HG03558 (cell line): ENCODE results near the gene SDK1.

Experiments
- ATAC-seq: cut with Tn5 transposase; IDR thresholded peaks from one replicate; pipeline ENCODE4 v1.9.1; 2021; ENCODE audit warnings: moderate number of reproducible peaks; ENCODE audit not compliant: unreplicated experiment; ENCODE audit errors: extremely low read depth

Gene SDK1

GRCh38 chr7:3451701-3452100 is 150.6 kb downstream of the SDK1 start:
- ATAC-seq: no peak

DNA sequence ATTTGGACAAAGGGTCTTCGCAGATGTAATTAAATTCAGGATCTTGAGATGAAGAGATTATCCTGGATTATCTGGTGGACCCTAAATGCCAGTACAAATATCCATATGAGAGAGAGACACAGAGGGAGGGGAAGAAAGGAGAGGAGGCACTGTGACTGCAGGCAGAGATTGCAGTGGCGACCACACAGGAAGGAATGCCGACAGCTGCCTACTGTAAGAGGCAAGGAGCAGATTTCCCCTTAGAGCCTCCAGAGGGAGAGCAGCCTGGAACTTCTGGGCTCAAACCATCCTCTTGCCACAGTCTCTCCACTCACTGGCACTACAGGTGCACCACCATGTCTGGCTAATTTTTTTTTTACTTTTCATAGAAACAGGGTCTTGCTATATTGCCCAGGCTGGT is 152.3 kb downstream of the SDK1 start:
- ATAC-seq: no peak

- ATAC-seq: no peak
Measured at GRCh38 chr7:3455806-3456595, 154.9 kb downstream of the SDK1 start.

- no peak for ATAC-seq
Measured at GRCh38 chr7:3459111-3459510, 158.1 kb downstream of the SDK1 start.

GRCh38 chr7:3461923-3462322 is 160.9 kb downstream of the SDK1 start:
- no peak for ATAC-seq

DNA sequence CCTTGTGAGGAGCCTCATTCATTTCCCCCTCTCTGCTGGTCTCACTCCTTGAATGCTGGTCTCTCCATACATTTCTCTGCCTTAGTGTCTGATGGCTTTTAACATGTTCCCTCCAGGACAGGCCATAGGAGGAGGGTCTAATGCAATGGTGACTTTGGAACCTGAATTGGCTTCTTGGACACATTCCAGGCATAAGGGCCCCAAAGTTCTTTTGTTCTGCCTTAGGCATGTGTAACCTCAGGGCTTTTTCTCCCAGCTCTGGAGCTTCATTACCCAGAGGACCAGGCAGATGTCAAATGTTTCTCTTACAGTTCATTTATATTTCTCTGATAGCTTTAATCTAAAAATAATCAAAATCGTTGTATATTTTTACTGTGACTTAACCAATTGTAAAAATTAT is 162.6 kb downstream of the SDK1 start:
- no peak for ATAC-seq

DNA sequence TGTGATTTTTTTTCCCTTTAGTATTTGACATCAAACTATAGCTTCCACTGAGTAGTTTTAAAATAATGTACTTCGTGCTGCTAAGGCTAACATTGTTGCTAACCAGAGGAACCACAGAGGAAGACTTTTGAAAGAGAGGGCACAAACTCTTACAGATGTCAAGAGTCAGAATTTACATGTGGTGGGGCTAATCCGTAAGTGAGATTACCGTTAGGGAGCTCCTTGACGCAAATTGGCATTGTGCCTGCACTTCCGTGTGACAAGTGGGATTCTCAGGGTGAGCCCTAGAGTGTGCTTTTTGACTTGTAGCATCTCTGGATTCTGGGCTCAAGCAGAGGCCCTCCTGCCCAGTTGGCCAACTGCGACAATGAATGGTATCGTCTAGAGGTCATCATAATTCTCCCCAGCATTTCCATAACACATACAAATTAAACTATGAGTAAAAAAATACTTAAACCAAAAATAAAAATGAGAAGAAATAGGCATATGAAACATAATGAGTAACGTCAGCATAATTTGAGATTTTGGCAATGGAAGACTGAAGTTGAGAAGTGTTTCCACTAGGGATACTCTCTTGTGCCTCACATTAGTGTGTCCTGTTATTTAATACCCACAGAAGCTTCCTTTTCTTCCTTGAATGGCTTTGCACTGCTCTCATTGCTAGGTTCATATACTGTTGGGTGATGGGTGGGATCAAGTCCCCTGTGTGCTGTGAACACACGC is 164.0 kb downstream of the SDK1 start:
- ATAC-seq: no peak

GRCh38 chr7:3466261-3466660 is 165.2 kb downstream of the SDK1 start:
- ATAC-seq: no peak

- no peak for ATAC-seq
Measured at GRCh38 chr7:3469641-3470040, 168.6 kb downstream of the SDK1 start.

DNA sequence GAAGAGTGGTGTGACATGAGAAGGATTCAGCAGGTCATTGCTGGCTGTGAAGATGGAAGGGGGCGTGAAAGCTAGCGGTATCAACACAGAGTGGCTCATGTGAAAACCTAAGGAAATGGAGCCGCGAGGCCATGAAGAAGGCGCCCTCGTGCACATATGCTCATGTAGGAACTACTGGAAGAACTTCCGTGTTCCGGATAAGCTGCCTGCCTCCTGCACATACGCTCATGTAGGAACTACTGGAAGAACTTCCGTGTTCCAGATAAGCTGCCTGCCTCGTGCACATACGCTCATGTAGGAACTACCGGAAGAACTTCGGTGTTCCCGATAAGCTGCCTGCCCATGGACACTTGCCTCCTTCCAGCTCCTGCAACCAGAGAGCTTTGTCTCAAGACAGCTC is 179.1 kb downstream of the SDK1 start:
- no peak for ATAC-seq

- no peak for ATAC-seq
Measured at GRCh38 chr7:3481435-3481834, 180.4 kb downstream of the SDK1 start.

DNA sequence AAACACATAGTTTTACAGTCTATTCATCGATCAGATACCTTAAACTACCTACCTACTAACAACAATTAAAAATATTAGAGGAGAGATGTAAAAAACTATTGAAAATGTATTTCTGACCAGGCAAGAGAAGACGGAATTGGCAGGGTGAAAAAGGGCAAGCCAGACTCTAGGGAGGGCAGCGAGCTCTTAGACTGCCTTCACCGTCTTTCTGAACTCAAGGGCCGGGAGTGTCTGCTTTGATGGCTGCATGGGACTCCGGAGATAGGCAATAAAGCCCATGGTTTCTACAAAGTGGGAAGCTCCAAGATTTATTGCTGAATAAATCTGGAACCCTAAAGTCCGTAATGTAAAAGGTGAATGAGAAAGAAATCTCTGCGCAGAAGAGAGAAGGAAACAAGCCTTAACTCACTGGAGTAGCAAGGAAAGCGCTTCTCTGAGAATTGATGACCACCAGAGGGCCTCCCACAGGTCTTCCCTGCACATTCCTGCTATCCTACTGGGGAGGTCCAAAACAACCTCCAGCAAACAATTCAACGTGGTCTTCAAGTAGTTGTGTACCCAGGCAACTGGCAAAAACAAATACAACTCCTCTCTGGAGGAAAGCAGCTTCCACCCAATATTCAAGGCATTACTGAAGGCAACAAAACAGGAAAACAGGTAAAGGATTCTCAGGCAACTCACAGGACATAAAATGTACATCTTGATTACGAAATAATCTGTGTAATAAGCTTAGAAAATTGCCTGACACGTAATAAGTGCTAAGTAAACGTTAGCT is 181.3 kb downstream of the SDK1 start:
- no peak for ATAC-seq

GRCh38 chr7:3486841-3487240 is 185.8 kb downstream of the SDK1 start:
- ATAC-seq: no peak

DNA sequence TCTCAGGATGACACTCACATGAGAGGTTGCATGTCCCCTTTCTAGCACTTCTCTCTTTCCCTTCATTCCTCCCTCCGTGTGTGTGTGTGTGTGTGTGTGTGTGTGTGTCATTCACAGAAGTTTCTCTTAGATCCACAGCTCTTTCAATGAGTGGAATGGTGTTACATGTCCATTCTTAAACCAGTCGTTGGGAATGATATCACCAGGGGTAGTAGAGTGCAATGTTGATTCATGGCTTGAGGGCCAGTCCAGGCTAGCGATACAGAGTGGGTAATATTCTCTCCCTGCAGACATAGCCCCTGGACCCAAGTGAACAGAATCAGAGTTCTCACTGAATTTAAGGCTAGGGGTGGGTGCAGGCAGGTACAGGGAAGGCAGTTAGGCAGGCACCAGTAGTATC is 187.8 kb downstream of the SDK1 start:
- ATAC-seq: no peak

GRCh38 chr7:3493499-3493898 is 192.4 kb downstream of the SDK1 start:
- no peak for ATAC-seq

- ATAC-seq: no peak
Measured at GRCh38 chr7:3494947-3495346, 193.9 kb downstream of the SDK1 start.

DNA sequence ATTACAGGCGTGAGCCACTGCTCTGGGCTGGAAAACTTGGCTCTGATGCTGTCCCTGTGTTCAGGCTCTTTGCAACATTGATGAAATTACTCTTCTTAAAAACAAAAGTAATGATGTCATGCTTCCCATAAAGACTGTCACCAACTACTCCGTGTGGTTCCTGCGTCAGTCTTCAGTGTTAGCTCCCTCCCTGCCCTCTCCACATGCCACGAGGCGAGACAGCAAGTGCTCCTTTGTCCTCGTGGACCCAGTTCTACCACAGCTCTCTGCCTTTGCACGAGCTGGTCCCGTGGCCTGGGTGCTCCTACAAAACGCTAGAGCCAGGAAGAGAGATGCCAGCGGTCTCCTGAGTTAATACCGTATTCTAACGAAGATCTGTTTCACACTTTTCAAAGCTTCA is 194.5 kb downstream of the SDK1 start:
- ATAC-seq: no peak

DNA sequence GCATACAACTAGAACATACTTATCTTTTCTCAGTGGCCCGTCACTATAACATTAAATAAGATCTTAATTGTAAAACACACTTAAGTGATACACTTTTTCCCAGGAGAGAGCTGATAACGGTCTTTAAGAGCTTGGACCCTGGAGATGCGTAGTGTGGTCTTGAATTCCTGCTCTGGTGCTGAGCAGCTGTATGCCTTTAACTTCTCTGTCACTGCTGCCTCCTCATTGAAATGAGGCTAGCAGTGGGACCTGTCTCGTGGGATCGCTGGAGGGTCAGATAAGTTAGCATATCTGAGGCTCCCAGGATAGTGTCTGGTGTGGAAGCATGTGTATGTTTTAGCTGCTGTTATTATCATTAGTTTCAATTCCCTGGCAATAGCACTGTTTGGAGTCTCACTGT is 194.9 kb downstream of the SDK1 start:
- no peak for ATAC-seq

DNA sequence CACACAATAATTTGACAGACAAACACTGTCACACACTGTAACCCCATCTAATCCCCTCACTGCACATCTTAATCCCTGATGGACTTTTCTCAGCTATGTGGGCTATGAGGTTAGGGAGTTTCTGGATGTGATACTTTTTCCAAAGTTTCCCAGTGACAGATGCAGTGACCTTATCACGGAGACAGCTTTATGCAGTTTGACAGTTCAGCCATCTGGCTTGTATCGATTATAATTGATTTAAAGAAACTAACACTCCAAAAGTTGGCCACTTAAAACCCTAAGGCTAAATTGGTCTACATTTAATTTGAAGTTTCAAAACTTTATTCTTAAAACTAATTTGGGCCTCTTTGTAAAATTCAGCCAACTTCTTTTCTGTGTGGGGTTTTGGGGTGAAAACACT is 196.7 kb downstream of the SDK1 start:
- ATAC-seq: no peak

GRCh38 chr7:3501671-3502070 is 200.6 kb downstream of the SDK1 start:
- ATAC-seq: no peak

DNA sequence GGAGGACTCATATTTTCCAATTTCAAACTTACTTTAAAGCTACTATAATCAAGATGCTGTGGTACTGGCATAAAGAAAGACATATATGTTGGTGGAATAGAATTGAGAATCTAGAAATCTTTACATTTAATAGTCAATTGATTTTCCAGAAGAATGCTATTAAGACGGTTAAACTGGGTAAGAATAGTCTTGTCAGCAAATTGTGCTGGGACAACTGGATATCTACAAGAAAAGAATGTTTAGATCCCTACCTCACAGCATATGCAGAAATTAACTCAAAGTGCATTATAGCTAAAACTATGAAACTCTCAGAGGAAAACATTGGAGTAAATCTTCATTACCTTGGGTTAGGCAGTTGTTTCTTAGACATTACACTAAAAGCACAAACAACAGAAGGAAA is 203.3 kb downstream of the SDK1 start:
- ATAC-seq: no peak
